PFSK-1 (cell line): ENCODE measurements around the gene LRBA.

Source experiments
- FOXP2 ChIP-seq: optimal IDR thresholded peaks from 2 replicates; pipeline ENCODE3; 2011; ENCODE audit warnings: borderline replicate concordance, control low read depth, inconsistent platforms; ENCODE audit not compliant: insufficient read depth; ENCODE audit errors: extremely low read length, extremely low read depth
- POLR2AphosphoS5 ChIP-seq: IDR thresholded peaks from 2 replicates; pipeline ENCODE4 v1.6.1; 2012; ENCODE audit warnings: low read depth, mild to moderate bottlenecking, control low read depth, low read length, moderate library complexity
- REST ChIP-seq, 2 experiments: IDR thresholded peaks; 2 replicates each; pipeline versions ENCODE4 v1.6.1 to v1.8.0; 2011 to 2012; ENCODE audit warnings: low read depth in 2 of 2, low read length in 2 of 2, control low read depth in 1 of 2, inconsistent platforms in 1 of 2, mild to moderate bottlenecking in 1 of 2, moderate library complexity in 1 of 2; ENCODE audit not compliant: insufficient read depth in 1 of 2
- SIN3A ChIP-seq: IDR thresholded peaks from 2 replicates; pipeline ENCODE4 v1.6.1; 2012; ENCODE audit warnings: mild to moderate bottlenecking, low read length, moderate library complexity, borderline replicate concordance; ENCODE audit not compliant: insufficient read depth
- TAF1 ChIP-seq: IDR thresholded peaks from 2 replicates; pipeline ENCODE4 v1.6.1; 2012; ENCODE audit warnings: low read length, control low read depth, borderline replicate concordance; ENCODE audit not compliant: insufficient read depth

The LRBA gene

DNA sequence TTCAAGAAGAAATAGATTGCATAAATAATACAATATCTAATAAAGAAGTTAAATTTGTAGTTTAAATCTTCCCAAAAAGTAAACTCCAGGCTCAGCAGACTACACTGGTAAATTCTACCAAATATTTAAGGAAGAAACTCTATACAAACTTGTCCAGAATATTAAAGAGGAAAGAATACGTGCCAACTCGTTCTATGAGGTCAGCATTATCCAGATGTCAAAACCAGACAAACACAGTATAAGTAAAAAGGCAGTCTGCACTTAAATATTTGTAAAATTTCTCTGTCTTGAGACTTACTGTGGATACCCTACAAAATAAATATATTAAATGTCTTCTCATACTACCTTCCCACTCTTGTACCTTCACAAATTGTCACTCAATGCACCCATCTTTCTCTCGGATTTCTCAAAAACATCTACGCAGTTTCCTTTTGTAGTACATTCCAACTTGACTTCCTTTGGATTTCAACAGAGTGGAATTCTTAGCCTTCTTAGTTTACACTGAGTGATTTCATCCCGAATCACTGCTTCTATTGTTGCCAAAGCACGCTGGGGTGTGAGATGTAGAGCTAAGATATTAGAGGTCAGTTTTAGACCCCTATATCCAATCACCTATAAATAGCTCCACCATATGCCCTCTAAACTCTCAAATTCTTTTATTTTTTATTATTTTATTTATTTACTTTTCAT, 504.8 kb downstream of the LRBA start:
- TF ChIP-seq POLR2AphosphoS5 (no peak), TAF1 (no peak), REST (IDR thresholded peaks at IDR 0.05; ENCODE audit: insufficient read depth in 1 of 2, low read depth in 2 of 2, low read length in 2 of 2) (no peak), SIN3A (no peak), FOXP2 (no peak)

- TF ChIP-seq FOXP2: no peak
These were observed 513.1 kb downstream of the LRBA start for GRCh38 chr4:150501983-150502382.

DNA sequence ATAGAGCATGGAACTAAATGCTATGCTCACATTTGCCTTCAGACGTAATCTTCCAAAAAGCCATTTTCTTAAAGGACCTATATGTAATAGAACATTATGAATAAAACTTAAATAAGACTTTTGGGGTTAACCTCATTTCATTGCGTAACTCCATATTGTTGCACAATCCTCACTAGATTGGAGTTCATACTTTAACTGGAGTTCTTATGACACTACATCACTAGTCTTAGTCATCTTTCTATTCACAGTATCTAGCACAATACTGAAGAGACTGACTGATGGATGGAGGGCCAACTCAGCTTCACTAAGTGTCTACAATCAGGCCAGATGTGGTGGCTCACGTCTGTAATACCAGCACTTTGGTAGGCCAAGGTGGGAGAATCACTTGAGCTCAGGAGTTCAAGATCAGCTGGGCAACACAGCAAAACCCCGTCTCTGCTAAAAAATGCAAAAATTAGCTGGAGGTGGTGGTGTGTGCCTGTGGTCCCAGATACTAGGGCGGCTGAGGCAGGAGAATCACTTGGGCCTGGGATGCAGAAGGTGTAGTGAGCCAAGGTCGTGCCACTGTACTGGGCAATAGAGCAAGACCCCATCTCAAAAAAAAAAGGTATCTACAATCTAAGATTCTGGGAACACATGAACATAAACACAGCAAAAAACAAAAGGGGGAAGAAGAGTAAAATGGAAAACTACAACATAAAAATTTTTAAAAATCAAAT, 513.9 kb downstream of the LRBA start:
- TF ChIP-seq POLR2AphosphoS5 (no peak), TAF1 (no peak), FOXP2 (no peak), REST (IDR thresholded peaks at IDR 0.05; ENCODE audit: insufficient read depth in 1 of 2, low read depth in 2 of 2, low read length in 2 of 2) (no peak), SIN3A (no peak)

DNA sequence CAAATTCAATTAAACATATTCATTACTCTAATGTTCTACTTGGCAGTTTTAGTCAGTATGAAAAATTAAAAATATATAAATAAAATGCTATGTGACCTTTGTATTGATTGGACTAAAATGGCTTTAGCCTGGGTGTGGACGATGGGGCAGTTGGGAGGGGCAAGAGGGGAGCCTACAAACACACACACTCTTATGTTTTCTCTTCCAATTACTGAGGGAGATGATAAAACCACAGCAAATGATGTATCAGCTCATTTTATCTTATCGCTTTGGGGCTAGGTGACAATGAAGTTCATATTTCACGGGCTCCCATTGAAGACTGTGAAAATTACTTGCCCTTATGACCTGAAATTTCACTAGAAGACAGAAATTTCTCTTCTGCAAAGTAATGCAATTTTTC, 517.5 kb downstream of the LRBA start:
- TF ChIP-seq TAF1 (no peak), SIN3A (no peak), POLR2AphosphoS5 (no peak)

- TF ChIP-seq REST (IDR thresholded peaks at IDR 0.05; ENCODE audit: insufficient read depth in 1 of 2, low read depth in 2 of 2, low read length in 2 of 2): no peak
- TF ChIP-seq FOXP2: no peak
These were observed 519.5 kb downstream of the LRBA start for GRCh38 chr4:150495550-150495949.

DNA sequence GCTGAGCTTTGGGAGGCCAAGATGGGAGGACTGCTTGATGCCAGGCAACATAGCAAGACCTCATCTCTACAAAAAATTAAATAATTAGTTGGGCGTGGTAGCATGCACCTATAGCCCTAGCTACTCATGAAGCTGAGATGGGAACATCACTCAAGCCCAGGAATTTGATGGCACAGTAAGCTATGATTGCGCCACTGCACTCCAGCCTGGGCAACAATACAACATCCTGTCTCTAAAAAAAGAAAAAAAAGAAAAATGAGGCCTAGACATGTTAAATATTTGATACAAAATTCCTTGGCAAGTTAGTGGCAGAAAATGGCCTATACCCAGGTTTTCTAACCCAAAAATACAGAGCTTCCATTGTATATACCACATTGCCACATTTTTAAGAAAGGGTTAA, 521.2 kb downstream of the LRBA start:
- TF ChIP-seq FOXP2 (no peak), POLR2AphosphoS5 (no peak), REST (IDR thresholded peaks at IDR 0.05; ENCODE audit: insufficient read depth in 1 of 2, low read depth in 2 of 2, low read length in 2 of 2) (no peak)
